HG02571 (cell line): ENCODE data around the gene PIP4K2C.
"Not testable (repeated sequence)": the region's sequence is repeated elsewhere in the genome, so short reads cannot be mapped to it uniquely, and the experiment has no call there.

Experiments
- ATAC-seq: cut with Tn5 transposase; IDR thresholded peaks from one replicate; pipeline ENCODE4 v1.9.1; 2021; ENCODE audit warnings: mild to moderate bottlenecking, moderate library complexity; ENCODE audit not compliant: unreplicated experiment

PIP4K2C gene

DNA sequence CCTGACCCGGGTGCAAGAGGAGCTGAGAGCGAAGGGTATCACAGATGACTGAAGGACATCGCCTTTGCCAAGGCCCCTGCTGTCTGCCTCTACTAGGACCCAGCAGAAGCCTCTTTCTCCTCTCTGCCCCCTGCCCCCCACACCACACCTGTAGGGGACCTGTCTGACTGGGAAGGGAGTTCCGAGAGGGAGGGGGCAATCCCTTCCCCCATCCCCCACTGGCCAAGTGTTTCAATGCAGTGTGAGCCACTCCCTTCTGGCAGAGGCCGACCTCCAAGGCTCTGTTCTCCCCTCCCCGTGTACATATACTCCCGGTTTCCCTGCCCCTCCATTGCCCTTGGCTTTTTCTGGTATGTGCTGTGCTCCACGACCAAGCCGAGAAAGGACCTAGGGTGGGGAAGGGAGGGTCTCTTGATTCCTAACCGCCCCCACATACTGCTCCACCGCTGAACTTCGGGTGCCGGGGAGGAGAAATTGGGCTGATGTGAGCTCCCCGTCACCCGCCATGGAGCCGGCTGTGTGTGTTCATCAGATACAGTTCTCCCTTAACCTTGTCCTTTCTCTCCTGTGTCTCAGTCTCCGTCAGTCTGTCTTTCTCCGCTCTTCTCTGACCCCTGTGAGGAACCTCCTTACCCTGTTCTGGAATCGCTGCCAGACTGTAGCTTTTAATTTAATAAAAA, 18.2 kb downstream of the PIP4K2C start:
- no peak for ATAC-seq

GRCh38 chr12:57609781-57610553, 19.0 kb downstream of the PIP4K2C start:
- ATAC-seq: no peak

DNA sequence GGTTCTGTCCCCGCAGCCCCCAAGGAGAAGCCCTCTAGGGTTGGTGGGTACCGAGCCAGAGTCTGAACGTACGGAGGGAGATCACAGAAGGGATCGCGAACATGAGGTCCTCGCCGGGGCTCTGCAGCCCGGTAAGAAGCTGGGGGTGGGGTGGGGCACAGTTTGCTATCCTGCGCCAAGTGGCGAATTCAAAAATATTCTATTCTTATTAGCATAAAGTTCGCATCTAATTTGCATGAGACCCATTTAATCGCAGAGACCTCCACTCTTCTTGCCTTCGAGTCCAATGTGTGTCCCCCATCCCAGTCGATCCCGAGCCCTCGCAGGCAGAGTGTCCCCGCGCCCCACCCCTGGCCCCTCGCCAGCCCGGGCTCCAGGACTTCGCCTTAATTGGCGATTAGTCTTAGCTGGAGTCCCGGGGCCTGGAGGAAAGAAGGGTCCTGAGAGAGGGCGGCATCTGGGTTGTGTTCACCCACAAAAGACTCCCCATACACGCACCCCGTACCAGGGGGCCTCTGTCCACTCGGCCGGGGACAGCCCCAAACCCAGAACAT, 19.6 kb downstream of the PIP4K2C start:
- no peak for ATAC-seq

- ATAC-seq: peak; percentile 44
Observed at GRCh38 chr12:57611108-57611826, 20.3 kb downstream of the PIP4K2C start, which contains the start of gene ARHGEF25. TSS of gene ARHGEF25 (plus strand) at chr12:57611435. CDS start at chr12:57611895, 460 bp downstream.

- ATAC-seq: no peak
Observed at GRCh38 chr12:57611827-57612710, 21.1 kb downstream of the PIP4K2C start.

GRCh38 chr12:57612711-57613426, 21.9 kb downstream of the PIP4K2C start:
- ATAC-seq: no peak

DNA sequence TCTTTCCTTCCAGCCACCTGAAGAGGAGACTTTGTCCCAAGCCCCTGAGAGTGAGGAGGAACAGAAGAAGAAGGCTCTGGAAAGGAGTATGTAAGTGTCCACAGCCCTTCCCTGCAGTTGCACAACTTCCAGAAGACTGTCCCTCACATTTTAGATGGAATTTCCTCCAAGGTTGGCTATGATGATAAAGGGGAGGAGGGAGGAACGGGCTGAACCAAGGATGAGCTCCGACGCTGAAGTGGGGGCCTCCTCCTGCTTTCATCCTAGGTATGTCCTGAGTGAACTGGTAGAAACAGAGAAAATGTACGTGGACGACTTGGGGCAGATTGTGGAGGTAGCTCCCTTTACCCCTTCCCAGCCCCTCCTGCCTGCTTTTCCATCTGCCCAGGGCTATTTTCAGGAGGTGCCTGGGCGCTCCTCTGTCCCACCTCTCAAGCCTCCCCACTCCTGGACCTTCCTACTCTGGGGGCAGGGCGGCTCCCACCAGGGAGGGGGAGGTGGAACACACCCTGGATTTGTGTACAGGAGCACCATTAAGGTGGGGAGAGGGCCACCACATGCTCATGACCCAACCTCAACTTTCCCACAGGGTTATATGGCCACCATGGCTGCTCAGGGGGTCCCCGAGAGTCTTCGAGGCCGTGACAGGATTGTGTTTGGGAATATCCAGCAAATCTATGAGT, 22.6 kb downstream of the PIP4K2C start:
- ATAC-seq: no peak

GRCh38 chr12:57614178-57614947, 23.4 kb downstream of the PIP4K2C start:
- peak; percentile 44 for ATAC-seq

- ATAC-seq: no peak
Observed at GRCh38 chr12:57614948-57615500, 24.0 kb downstream of the PIP4K2C start.

DNA sequence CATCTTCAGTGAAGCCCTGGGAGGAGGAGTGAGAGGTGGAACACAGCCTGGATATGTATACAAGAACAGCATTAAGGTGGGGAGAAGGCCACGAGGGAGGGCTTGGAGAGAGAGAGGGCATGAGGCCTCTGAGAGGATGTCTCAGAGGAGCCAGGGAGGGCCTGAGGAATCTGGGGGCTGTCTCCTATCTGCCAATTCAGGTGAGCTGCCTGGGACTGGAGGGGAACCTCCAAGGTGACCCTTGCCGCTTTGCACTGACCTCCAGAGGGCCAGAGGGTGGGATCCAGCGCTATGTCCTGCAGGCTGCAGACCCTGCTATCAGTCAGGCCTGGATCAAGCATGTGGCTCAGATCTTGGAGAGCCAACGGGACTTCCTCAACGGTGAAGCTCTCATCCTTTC, 24.6 kb downstream of the PIP4K2C start:
- no peak for ATAC-seq

- ATAC-seq: no peak
Observed at GRCh38 chr12:57616383-57617101, 25.6 kb downstream of the PIP4K2C start.

- no peak for ATAC-seq
Observed at GRCh38 chr12:57617942-57618341, 26.9 kb downstream of the PIP4K2C start.

DNA sequence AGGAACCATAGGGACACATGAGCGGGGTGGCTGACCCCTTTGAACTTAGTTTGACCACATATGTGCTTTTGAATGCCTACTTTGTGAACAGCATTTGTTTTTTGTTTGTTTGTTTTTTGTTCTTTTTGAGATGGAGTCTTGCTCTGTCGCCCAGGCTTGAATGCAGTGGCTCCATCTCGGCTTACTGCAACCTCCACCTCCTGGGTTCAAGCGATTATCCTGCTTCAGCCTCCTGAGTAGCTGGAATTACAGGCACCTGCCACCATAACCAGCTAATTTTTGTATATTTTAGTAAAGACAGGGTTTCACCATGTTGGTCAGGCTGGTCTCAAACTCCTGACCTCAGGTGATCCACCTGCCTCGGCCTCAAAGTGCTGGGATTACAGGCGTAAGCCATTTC, 27.4 kb downstream of the PIP4K2C start:
- not testable (repeated sequence) for ATAC-seq

DNA sequence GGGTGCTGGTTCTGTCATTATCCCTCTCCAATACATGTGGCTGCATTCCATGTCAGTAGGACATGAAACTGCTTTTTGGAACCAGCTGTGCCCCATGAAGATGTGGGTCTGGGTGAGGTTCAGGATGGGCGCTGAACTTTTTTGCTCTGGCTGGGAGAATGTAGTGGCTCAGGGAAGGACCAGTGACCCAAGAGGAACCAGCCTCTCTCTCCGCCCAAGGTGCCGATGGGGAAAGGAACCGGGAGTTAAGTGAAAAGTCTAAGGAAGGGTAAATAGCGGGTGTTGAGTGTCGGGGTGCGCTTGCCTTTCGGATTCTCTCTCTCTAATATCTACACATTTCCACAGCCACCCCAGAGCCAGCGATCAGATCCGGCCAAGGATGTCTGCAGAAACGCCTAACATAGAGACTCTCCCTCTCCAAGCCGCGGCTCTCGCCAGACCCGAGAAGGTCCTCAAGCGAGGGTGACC, 28.0 kb downstream of the PIP4K2C start:
- ATAC-seq: no peak

GRCh38 chr12:57619434-57620244, 28.6 kb downstream of the PIP4K2C start:
- ATAC-seq: no peak

DNA sequence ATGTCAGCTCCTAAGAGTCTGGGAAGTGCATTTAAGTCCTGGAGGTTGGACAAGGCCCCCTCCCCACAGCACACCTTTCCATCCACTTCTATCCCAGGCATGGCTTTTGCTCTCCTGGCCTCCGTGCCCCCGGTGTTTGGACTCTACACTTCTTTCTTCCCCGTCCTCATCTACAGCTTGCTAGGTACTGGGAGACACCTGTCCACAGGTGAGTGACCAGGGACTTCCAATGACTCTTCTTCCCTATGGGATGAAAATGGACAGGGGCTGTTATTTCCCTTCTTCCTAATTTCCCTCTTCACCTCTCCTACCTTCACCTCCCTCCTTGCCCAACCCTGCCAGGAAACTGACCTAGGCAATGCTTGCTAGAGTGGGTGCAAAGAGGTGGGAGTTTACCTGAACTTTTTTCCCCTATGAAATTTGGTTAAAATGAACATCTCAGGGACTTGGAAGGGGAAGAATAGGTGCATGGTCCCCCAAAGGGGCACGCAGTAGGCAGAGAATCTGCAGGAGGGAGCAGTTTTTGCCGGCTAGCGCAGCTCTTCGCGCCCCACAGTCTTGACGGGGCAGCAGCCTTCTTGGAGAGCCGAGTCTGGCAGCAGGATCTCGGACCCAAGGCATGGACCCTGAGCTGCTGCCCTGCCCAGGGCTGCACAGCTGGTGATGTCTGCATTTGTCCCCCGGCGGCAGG, 29.4 kb downstream of the PIP4K2C start:
- ATAC-seq: no peak
